ENCODE results near the gene SLC12A8.

Gene SLC12A8

GRCh38 chr3:125050488-125051090 is 162.0 kb downstream of the SLC12A8 start:
- no peak for DNase-seq

DNA sequence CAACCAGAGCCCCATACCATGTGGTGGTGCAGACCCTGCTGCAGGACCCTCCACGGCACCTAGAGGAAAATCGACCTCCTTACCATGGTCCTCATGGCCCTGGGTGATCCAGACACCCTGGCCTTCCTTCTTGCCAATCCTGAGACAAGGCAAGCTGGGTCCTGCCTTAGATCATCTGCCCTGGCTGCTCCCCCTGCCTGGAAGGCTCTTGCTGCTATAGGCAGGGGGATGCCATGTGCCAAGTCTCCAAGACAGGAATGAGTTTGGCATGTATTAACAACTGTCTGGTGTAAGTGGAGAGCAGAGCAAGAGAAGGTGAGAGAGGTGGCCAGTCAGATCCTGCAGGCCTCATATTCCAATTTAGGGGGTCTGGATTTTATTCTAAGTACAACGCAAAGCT is 164.3 kb downstream of the SLC12A8 start:
- no peak for DNase-seq

DNA sequence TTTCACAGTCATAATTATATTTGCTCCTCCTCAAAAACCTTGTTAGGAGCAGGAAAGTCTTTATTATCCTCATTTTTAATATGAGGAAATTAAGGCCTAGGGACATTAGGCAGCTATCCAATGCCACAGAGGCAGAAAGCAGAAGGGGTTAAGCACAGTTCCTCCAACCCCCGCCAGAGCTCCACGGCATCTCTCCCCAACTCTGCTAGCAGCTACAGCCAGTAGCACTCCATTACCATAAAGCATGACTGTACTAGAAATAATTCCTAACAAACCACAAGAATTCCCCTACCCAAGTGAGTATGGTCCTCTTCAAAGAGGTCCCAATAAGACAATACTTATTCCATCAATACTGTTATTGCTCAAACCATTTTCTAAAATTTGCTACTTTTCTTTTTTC is 166.6 kb downstream of the SLC12A8 start:
- DNase-seq: no peak

GRCh38 chr3:125045194-125045593 is 167.4 kb downstream of the SLC12A8 start:
- no peak for DNase-seq

- no peak for DNase-seq
Measured at GRCh38 chr3:125043599-125044151, 168.9 kb downstream of the SLC12A8 start.

DNA sequence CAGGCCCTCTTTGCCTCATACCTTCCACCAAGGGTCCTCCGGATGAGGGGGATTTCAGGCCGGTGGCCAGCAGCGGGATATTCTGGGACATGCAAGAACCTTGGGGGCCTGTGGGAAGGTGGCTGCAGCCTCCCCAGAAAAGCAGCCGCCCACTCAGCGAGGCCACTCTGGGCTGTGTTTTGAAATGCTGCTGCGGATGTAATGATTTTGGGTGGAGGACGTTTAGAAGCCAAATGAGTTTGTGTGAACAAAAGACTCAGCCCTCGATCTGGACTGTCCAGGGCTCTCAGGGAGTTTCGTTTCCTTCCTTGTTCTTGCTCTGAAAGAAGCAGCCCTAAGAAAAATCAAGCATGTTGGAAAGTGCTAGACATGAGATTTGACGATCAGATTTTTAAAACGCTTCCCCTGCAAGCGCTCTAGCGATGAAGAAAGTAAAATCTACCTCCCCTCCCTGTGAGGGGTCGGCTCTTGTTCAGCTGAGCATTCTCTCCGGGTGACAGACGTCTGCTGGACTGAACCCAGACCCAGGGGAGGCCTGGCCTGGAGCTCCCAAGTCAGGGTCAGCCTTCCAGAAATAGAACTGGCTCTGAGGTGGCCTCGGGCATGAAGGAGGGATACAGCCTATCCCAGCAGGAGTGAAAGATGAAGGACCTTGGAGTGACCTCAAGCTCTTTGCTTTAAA is 169.7 kb downstream of the SLC12A8 start:
- DNase-seq: no peak

DNA sequence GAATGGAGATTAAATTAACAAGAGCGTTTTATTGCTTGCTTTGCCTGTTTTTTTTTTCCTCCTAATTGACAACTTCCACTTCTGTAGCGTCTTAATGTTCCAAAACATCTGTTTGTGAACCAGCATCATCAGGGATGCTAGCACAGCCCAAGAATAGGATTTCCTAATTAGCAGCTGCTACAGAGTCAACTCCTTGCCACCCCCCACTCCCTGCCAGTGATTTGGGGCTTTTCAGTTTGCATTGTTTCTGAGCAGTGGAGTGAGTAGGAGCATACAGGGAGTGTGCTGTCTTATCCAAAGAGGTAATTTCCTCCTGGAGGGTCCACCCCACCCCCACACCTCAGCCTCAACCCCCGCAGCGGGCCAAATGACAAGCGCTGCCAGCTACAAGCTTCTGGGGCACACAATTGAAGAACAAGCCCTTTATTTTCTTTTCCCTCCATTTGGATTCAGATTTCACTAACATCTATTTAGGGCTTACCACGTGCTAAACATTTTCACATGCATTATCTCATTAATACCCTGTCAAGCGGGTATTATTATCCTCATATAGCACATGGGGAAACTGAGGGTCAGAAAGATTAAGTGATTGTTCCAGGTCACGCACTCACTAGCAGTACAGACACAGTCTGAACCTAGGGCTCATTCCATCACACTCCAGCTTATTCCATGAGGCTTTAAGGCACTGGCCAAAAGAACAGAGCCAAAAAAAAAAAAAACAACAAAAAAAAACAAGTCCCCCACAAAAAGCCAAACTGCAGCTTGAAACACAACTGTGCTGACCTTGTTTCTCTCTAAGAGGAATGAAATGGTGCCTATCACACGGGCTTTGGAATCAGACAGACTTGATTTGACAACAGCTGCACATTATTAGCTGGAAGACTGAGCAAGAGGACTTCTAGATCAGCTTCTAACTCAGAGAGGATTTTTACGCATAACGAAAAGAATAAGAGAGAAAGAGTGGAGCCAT is 173.1 kb downstream of the SLC12A8 start:
- DNase-seq: no peak

DNA sequence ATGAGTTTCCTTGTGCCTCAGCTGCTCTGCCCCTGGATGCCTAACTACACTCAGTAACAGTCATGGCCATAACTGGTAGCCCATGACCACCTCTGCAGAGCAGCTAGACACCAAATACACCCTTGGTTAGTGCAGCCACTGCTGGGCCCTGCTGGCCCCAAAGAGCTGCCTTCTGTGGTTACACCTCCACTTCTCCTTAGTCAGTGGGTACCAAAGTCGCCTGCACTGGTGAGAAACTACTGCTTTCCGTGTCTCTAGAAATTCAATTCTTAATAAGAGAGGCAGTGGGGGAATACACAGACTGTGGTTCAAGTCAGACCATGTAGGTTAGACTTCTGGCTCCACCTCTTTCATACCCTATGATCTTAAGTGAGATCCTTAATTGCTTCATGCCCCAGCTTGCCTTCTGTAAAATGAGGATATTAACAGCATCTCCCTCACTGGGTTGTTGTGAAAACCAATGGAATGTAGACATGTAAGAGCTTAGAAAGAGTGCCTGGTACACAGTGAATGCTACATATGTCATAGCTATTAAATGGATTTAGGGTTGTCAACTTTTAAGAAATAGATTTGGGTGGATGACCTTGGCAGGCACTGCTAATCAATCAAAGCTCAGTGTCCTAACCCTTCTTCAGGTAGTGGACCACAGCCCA is 174.9 kb downstream of the SLC12A8 start:
- DNase-seq: no peak

DNA sequence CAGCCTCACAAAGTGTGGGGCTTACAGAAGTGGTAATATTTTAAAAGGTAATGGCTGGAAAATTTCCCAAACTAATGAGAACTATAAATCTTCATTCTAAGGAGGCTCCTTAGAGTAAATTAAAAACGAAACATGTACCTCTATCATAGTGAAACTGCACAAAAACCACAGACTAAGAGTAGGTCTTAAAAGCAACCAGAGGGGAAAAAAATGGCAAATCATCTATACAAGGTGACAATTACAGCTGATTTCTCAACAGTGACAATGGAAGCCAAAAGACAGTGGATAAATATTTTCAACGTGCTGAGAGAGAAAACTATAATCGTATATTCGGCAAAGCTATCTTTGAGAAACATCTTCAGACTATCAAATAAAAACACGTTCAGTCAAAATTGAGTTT is 177.3 kb downstream of the SLC12A8 start:
- DNase-seq: no peak

DNA sequence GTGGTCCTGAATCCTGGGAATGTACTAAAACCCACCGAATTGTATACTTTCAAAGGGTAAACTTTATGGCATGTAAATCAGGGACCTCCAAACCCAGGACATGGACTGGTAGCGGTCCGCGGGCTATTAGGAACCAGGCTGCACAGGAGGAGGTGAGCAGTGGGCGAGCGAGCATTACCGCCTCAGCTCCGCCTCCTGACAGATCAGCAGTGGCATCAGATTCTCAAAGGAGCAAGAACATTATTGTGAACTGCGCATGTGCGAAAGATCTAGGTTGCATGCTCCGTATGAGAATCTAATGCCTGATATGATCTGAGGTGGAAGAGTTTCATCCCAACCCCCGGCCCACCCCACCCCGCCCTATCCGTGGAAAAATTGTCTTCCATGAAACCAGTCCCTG is 178.9 kb downstream of the SLC12A8 start:
- DNase-seq: no peak

GRCh38 chr3:125033135-125033534 is 179.4 kb downstream of the SLC12A8 start:
- no peak for DNase-seq

- DNase-seq: no peak
Measured at GRCh38 chr3:125032683-125033082, 179.9 kb downstream of the SLC12A8 start.
